DOHH2 (cell line): ENCODE data around the gene RHEX.
A peak's percentile ranks its signal among the peaks of the same experiment; 100 is the strongest.

Source experiments
- H3F3A ChIP-seq: fragments of 200-600 bp; sonication (generic), shearing (Covaris generic); 2 replicates; pipeline ENCODE4 v1.6.0; 2016; ENCODE audit warnings: antibody characterized with exemption, mild to moderate bottlenecking; ENCODE audit not compliant: control insufficient read depth, insufficient read depth
- H3K27ac ChIP-seq: fragments of 200-600 bp; sonication (generic); 2 replicates; pipeline ENCODE4 v1.5.1; 2014; ENCODE audit warnings: low read depth, mild to moderate bottlenecking, low read length, moderate library complexity
- H3K27me3 ChIP-seq: fragments of 200-600 bp; sonication (generic); 2 replicates; pipeline ENCODE4 v1.6.1; 2014; ENCODE audit warnings: mild to moderate bottlenecking, low read length, mixed read lengths; ENCODE audit not compliant: control insufficient read depth
- H3K36me3 ChIP-seq: fragments of 200-600 bp; sonication (generic); 2 replicates; pipeline ENCODE4 v1.6.1; 2014; ENCODE audit warnings: mild to moderate bottlenecking, low read length, moderate library complexity, mixed read lengths; ENCODE audit not compliant: control insufficient read depth
- H3K4me1 ChIP-seq: fragments of 200-600 bp; sonication (generic); 2 replicates; pipeline ENCODE4 v1.6.1; 2014; ENCODE audit warnings: mild to moderate bottlenecking, low read length, mixed read lengths; ENCODE audit not compliant: control insufficient read depth
- H3K4me2 ChIP-seq: fragments of 200-600 bp; sonication (generic); 2 replicates; pipeline ENCODE4 v1.6.0; 2014; ENCODE audit warnings: mild to moderate bottlenecking, low read length, moderate library complexity
- H3K4me3 ChIP-seq: fragments of 200-600 bp; sonication (generic); 2 replicates; pipeline ENCODE4 v1.5.1; 2014; ENCODE audit warnings: mild to moderate bottlenecking, low read length, mixed read lengths
- H3K79me2 ChIP-seq: fragments of 200-600 bp; sonication (generic); 2 replicates; pipeline ENCODE4 v1.6.1; 2014; ENCODE audit warnings: mild to moderate bottlenecking, low read length, mixed read lengths; ENCODE audit not compliant: control insufficient read depth
- H3K9me2 ChIP-seq: fragments of 200-600 bp; sonication (generic); replicated peaks from 2 replicates; pipeline ENCODE4 v1.6.1; 2014; ENCODE audit warnings: mild to moderate bottlenecking, low read length, mixed read lengths; ENCODE audit not compliant: control insufficient read depth
- H3K9me3 ChIP-seq: fragments of 200-600 bp; sonication (generic); 2 replicates; pipeline ENCODE4 v1.6.1; 2014; ENCODE audit warnings: antibody characterized with exemption, low read length, mixed read lengths; ENCODE audit not compliant: control insufficient read depth, insufficient read depth
- H4K20me1 ChIP-seq: fragments of 200-600 bp; sonication (generic); 2 replicates; pipeline ENCODE4 v1.6.0; 2014; ENCODE audit warnings: low read depth, mild to moderate bottlenecking, antibody characterized with exemption, low read length, moderate library complexity; ENCODE audit not compliant: control insufficient read depth, insufficient read depth
- CTCF ChIP-seq: fragments of 200-600 bp; sonication (generic); IDR thresholded peaks from one replicate; pipeline ENCODE4 v1.5.1; 2014; ENCODE audit warnings: antibody characterized with exemption, mild to moderate bottlenecking, low read depth, low read length; ENCODE audit not compliant: poor library complexity, severe bottlenecking
- EZH2phosphoT487 ChIP-seq: fragments of 200-600 bp; sonication (generic); IDR thresholded peaks from 2 replicates; pipeline ENCODE4 v1.6.1; 2017; ENCODE audit warnings: borderline replicate concordance, mild to moderate bottlenecking, antibody characterized with exemption, low read length, moderate library complexity, mixed read lengths

RHEX gene

GRCh38 chr1:206070627-206071304, 17.8 kb downstream of the RHEX start:
- TF ChIP-seq CTCF (no peak), EZH2phosphoT487 (no peak)
- no peak overlapping the region for H3K4me2 ChIP-seq
- no peaks in the 10 kb centered on the region for H3K9me3 ChIP-seq
- H3K9me2 ChIP-seq: no peaks in the 10 kb centered on the region
- H4K20me1 ChIP-seq: peaks cover 18% of the 10 kb centered on the region; the same call in 1 of the 2 replicates
- no peak overlapping the region for H3K4me3 ChIP-seq
- H3F3A ChIP-seq: 0 out of 2 replicates have a peak, but pooled peaks cover 5% of the 10 kb centered on the region
- no peak overlapping the region for H3K27ac ChIP-seq
- H3K27me3 ChIP-seq: no peaks in the 10 kb centered on the region
- peaks cover 2% of the 10 kb centered on the region for H3K79me2 ChIP-seq
- no peaks in the 10 kb centered on the region for H3K4me1 ChIP-seq
- peaks cover 52% of the 10 kb centered on the region for H3K36me3 ChIP-seq

GRCh38 chr1:206074839-206075238, 21.9 kb downstream of the RHEX start:
- no peaks in the 10 kb centered on the region for H3K9me2 ChIP-seq
- H3K36me3 ChIP-seq: peaks cover 18% of the 10 kb centered on the region
- H3K79me2 ChIP-seq: no peaks in the 10 kb centered on the region; the same call in 1 of the 2 replicates
- H3K27ac ChIP-seq: no peak overlapping the region
- peak; percentile 22 for TF ChIP-seq CTCF
- TF ChIP-seq EZH2phosphoT487: no peak
- no peaks in the 10 kb centered on the region for H3K9me3 ChIP-seq
- no peaks in the 10 kb centered on the region for H3K4me1 ChIP-seq
- no peak overlapping the region for H3K4me2 ChIP-seq
- no peak overlapping the region for H3K4me3 ChIP-seq
- H3K27me3 ChIP-seq: no peaks in the 10 kb centered on the region
- H3F3A ChIP-seq: 0 out of 2 replicates have a peak, but pooled peaks cover 5% of the 10 kb centered on the region
- 0 out of 2 replicates have a peak, but pooled peaks cover 4% of the 10 kb centered on the region for H4K20me1 ChIP-seq

- Histone ChIP-seq H3K27ac (no peak overlapping the region), H3K9me3 (no peaks in the 10 kb centered on the region), H3F3A (0 out of 2 replicates have a peak, but pooled peaks cover 5% of the 10 kb centered on the region), H3K9me2 (no peaks in the 10 kb centered on the region), H3K79me2 (no peaks in the 10 kb centered on the region; the same call in 1 of the 2 replicates), H3K27me3 (no peaks in the 10 kb centered on the region), H3K4me3 (no peak overlapping the region), H4K20me1 (peaks cover 4% of the 10 kb centered on the region; the same call in 1 of the 2 replicates), H3K4me1 (no peaks in the 10 kb centered on the region), H3K4me2 (no peak overlapping the region), H3K36me3 (peaks cover 11% of the 10 kb centered on the region)
- TF ChIP-seq CTCF: no peak
Measured at GRCh38 chr1:206075786-206076755, 23.1 kb downstream of the RHEX start.
